GM23248 (cell line): ENCODE measurements around the gene SPATA22.

Experiments
- EZH2 ChIP-seq: fragments of 200-600 bp; sonication (generic); IDR thresholded peaks from 2 replicates; pipeline ENCODE4 v1.6.1; 2018; ENCODE audit warnings: antibody characterized with exemption, mild to moderate bottlenecking; ENCODE audit not compliant: insufficient read depth, poor library complexity, severe bottlenecking
- EZH2phosphoT487 ChIP-seq: fragments of 200-600 bp; sonication (generic); IDR thresholded peaks from 2 replicates; pipeline ENCODE4 v1.6.1; 2018; ENCODE audit warnings: antibody characterized with exemption, moderate library complexity, mild to moderate bottlenecking, low read depth; ENCODE audit not compliant: insufficient read depth

DNA sequence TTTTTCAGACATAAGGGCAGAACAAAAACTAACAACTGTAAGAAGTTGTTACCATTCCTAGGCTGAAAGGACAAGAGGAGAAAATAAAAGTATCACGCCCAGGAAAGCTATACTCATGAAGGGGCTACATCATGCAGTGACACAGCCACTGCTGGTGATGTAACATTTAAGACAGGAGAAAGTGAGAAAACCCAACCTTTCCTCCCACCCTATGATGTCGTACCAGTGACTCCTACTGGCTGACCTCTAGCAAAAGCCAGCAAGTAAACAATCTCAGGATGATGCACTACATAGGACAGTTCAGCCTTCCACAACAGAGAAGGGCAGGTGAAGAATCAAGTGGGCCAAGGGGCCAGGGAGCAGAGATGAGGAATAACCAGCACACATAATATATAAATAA, 24.0 kb downstream of the SPATA22 start:
- TF ChIP-seq EZH2phosphoT487 (no peak), EZH2 (no peak)
